Psoas muscle (tissue), 8 donors: ENCODE results near the gene CHST11. TPM values are rescaled to one million over a fixed set of nuclear protein-coding genes. Genes with fewer than 3 reads are reported as not detected.

Experiments used
- ATAC-seq, 4 donors: fragments of 200-7000 bp; cut with Tn5 transposase; one replicate each; pipeline ENCODE4 v1.9.1; 2020; ENCODE audit warnings: moderate library complexity in 3 of 4, mild to moderate bottlenecking in 2 of 4
- DNase-seq, 2 donors: peaks; one replicate each; pipeline ENCODE4 v3.0.0-alpha.2; 2020
- H3K27ac ChIP-seq: fragments of 200-600 bp; one replicate; pipeline ENCODE4 v1.8.0; 2022
- H3K27me3 ChIP-seq, 3 donors: fragments of 200-600 bp in 1 of 3; one replicate each; pipeline versions ENCODE4 v1.6.1 to v1.8.0; 2013 to 2022; ENCODE audit warnings: low read length in 2 of 3, mild to moderate bottlenecking in 2 of 3, moderate library complexity in 1 of 3; ENCODE audit not compliant: insufficient read depth in 3 of 3
- H3K36me3 ChIP-seq, 2 donors: fragments of 200-600 bp in 1 of 2; one replicate each; pipeline versions ENCODE4 v1.6.1 to v1.8.0; 2013 to 2022; ENCODE audit warnings: low read depth in 1 of 2, mild to moderate bottlenecking in 1 of 2, moderate library complexity in 1 of 2; ENCODE audit not compliant: insufficient read depth in 1 of 2
- H3K4me1 ChIP-seq: fragments of 200-600 bp; one replicate; pipeline ENCODE4 v1.8.0; 2022
- H3K4me3 ChIP-seq: fragments of 200-600 bp; one replicate; pipeline ENCODE4 v1.8.0; 2022; ENCODE audit warnings: mild to moderate bottlenecking
- H3K9me3 ChIP-seq: fragments of 200-600 bp; one replicate; pipeline ENCODE4 v1.8.0; 2022
- CTCF ChIP-seq: fragments of 200-600 bp; IDR thresholded peaks from one replicate; pipeline ENCODE4 v1.8.0; 2022; ENCODE audit warnings: antibody characterized with exemption
- WGBS, 3 donors: extraction: QIAGEN DNeasy Blood & Tissue Kit; methylation state at CpG; one replicate each; pipeline versions ENCODE4 v1.1.6 to v1.1.7; 2013; 5-methylcytosine and 5-hydroxymethylcytosine counted together
- intact Hi-C, 2 donors: fragments of 100-400 bp; cut with DNase I; formaldehyde crosslinking; loops; one replicate each; pipeline versions ENCODE4 v1.11.0 to v1.14.2; 2022
- polyA plus RNA-seq, 3 donors: library from polyadenylated mRNA; stranded (reverse); fragments of 200-250 nt; gene quantifications; one replicate each; pipeline ENCODE4 v1.2.3, GENCODE V29; 2013
- total RNA-seq, 4 donors: library from RNA; stranded (reverse); fragmentation: NEBNext Ultra II Directional in 2 of 4; extraction: Animal tissue kit (Norgen Biotek cat#: 25700) in 2 of 4; gene quantifications; one replicate each; pipeline versions ENCODE4 v1.2.1 to v1.2.4, GENCODE V29; 2021 to 2023
- donor health status: healthy with polysubstance abuse.
- donor health status: DM: no; HTN: no; CAD: no; lungs with moderate emphysema.
- donor health status: Bipolar disorder and iron deficiency.
- donor health status: healthy.
- donor health status: DM: yes; HTN: yes; CAD: no.
- donor health status: DM: no; HTN: no; CAD: no.
- donor health status: DM: no; HTN: no; CAD: no.
- donor health status: DM: yes; HTN: yes; CAD: no.

CHST11 gene
- total and polyA plus RNA-seq, 7 donors: 0.52 to 1.6 (median 1.0) TPM

- no peaks in the 10 kb centered on the region for H3K9me3 ChIP-seq
- no peak overlapping the region for H3K4me3 ChIP-seq
- no peaks in the 10 kb centered on the region for H3K36me3 ChIP-seq
- DNase-seq (no peak), ATAC-seq (no peak)
- peaks cover 0 to 17% (median 12%) of the 10 kb centered on the region in 3 donors for H3K27me3 ChIP-seq
- no peak for TF ChIP-seq CTCF
- no peak overlapping the region for H3K27ac ChIP-seq
- 73 to 84% (median 82%) methylated on average over 10 of the region's 10 CpGs for WGBS, 3 donors
- H3K4me1 ChIP-seq: peaks cover 21% of the 10 kb centered on the region
- intact Hi-C loops: no loop called here
These were observed 3.4 kb downstream of the CHST11 start for GRCh38 chr12:104460041-104460719.

DNA sequence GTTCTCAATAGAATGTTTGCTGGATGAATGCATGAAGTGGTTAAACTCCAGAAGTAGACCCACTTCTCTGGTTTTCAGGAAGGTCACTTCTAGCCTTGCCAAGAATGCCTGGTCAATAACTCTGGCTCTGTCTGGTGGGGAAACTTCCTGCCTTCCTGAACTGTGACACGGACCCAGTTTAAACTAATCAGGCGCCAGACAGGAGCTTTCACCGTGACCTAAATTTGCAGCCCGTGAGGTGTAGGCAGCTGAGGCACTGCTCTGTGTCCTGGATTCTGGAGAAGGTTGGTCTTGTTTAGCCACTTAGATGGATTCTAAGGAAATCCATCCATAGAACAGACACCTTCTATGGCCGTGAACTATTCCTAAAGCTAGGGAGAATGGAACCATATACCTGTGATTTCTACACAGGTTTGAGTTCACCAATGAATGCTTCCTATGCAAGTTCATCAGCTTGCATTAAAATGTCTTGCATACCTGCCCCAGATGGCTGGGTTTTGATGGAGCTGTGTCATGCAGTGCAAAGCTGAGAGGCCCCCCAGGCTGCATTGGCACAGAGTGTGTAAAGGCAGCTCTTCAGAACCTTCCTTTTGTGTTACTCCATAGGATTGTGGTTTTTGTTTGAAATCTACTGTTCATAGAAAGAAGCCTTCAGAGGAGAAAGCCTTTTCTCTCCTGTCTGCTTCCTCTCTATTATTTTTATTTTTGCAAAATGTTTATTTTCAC, 4.4 kb downstream of the CHST11 start:
- 75 to 82% (median 77%) methylated on average over 5 of the region's 5 CpGs for WGBS, 3 donors
- no peak for ATAC-seq

DNA sequence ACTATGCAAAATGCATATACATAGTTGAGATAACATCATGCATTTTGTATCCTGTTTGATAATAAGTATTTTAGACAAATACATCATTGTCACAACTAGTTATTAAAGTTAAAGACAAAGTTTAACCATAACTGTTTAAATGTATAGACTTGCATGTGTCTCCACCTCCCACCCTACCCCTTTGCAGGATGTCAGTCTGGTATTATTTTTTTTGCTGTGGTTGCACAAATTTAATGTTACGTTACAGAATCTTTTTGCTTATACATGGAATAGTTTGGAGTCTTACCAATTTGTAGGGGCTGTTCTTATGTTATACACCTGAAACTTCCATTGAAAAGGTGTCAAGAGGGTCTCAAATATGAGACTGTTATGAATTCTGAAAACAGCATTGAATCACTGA, 5.6 kb downstream of the CHST11 start:
- H3K9me3 ChIP-seq: no peaks in the 10 kb centered on the region
- intact Hi-C loops: no loop called here
- ATAC-seq: no peak
- peaks cover 0 to 6% (median 6%) of the 10 kb centered on the region in 3 donors for H3K27me3 ChIP-seq
- no peak for TF ChIP-seq CTCF
- no peaks in the 10 kb centered on the region for H3K36me3 ChIP-seq
- WGBS, 3 donors: 44 to 95% (median 84%) methylated on average over 1 of the region's 1 CpG
- peaks cover 13% of the 10 kb centered on the region for H3K4me1 ChIP-seq
- no peak overlapping the region for H3K4me3 ChIP-seq
- no peak for DNase-seq
- H3K27ac ChIP-seq: no peak overlapping the region

More for the DNA sequence above, 4.4 kb downstream of the CHST11 start:
- no peak overlapping the region for H3K27ac ChIP-seq
- H3K27me3 ChIP-seq: peaks cover 0 to 17% (median 12%) of the 10 kb centered on the region in 3 donors
- peaks cover 15% of the 10 kb centered on the region for H3K4me1 ChIP-seq
- intact Hi-C loops: no loop called here
- TF ChIP-seq CTCF: no peak
- H3K4me3 ChIP-seq: no peak overlapping the region
- H3K36me3 ChIP-seq: no peaks in the 10 kb centered on the region
- no peaks in the 10 kb centered on the region for H3K9me3 ChIP-seq
- DNase-seq: no peak

GRCh38 chr12:104462931-104463339, 6.2 kb downstream of the CHST11 start:
- Histone ChIP-seq H3K27me3 (peaks cover 0 to 5% (median 1%) of the 10 kb centered on the region in 3 donors), H3K4me3 (no peak overlapping the region), H3K36me3 (no peaks in the 10 kb centered on the region), H3K9me3 (no peaks in the 10 kb centered on the region), H3K4me1 (peaks cover 12% of the 10 kb centered on the region), H3K27ac (no peak overlapping the region)
- WGBS, 3 donors: 73 to 80% (median 74%) methylated on average over 1 of the region's 1 CpG
- no peak for DNase-seq
- intact Hi-C loops: no loop called here
- no peak for ATAC-seq
- no peak for TF ChIP-seq CTCF
